Osteocyte (in vitro differentiated cells): Measurements from ENCODE around the gene NNT. TPM values are rescaled to one million over a fixed set of nuclear protein-coding genes. Genes with fewer than 3 reads are reported as not detected.
"Not testable (repeated sequence)": the region's sequence is repeated elsewhere in the genome, so short reads cannot be mapped to it uniquely, and the experiment has no call there.

ENCODE experiments used
- DNase-seq: peaks from one replicate; pipeline ENCODE4 v3.0.0; 2021; ENCODE audit warnings: mixed read lengths; ENCODE audit not compliant: unreplicated experiment; ENCODE audit errors: extremely low spot score
- H3K27ac Mint-ChIP-seq: one replicate; pipeline ENCODE4 v1.8.0; 2021; ENCODE audit warnings: mild to moderate bottlenecking, mixed read lengths; ENCODE audit not compliant: unreplicated experiment
- H3K27me3 Mint-ChIP-seq: one replicate; pipeline ENCODE4 v1.8.0; 2021; ENCODE audit warnings: mixed read lengths; ENCODE audit not compliant: unreplicated experiment
- H3K36me3 Mint-ChIP-seq: one replicate; pipeline ENCODE4 v1.8.0; 2021; ENCODE audit warnings: mixed read lengths; ENCODE audit not compliant: unreplicated experiment
- H3K4me1 Mint-ChIP-seq: one replicate; pipeline ENCODE4 v1.8.0; 2021; ENCODE audit warnings: mixed read lengths; ENCODE audit not compliant: unreplicated experiment
- H3K4me3 Mint-ChIP-seq: one replicate; pipeline ENCODE4 v1.8.0; 2021; ENCODE audit warnings: mild to moderate bottlenecking, moderate library complexity, mixed read lengths; ENCODE audit not compliant: unreplicated experiment
- H3K9me3 Mint-ChIP-seq: one replicate; pipeline ENCODE4 v1.8.0; 2021; ENCODE audit warnings: mixed read lengths; ENCODE audit not compliant: unreplicated experiment
- total RNA-seq: library from RNA; stranded (reverse); gene quantifications from 2 replicates; pipeline ENCODE4 v1.2.1, GENCODE V29; 2021
- TF ChIP-seq, protein P1 (sequence below): fragments of 200-600 bp; sonication (generic); IDR thresholded peaks from 2 replicates; pipeline ENCODE4 v1.5.0; 2021; ENCODE audit warnings: antibody characterized with exemption, mild to moderate bottlenecking, moderate library complexity

The NNT gene
- total RNA-seq, 1 donor from 2014 or later, result 107 TPM

DNA sequence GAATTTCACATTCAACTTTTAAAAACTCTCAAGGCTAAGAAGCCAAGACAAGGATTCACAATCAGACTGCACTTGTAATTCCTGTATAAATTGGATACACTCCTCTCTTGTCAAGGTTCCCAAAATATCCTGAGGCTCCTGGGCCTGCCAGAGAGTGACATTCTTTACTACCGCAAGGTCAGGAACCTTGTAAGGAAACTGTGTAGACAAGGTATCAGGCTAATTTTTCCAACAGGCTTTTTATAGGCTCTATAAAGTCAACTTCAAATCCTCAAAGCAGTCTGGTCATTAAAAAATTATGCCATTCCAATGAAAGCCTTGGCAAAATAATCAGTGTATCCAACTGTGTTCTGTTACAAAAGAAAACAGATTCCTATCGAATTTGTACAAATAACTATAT lies 30.6 kb upstream of the NNT start:
- DNase-seq, result no peak

DNA sequence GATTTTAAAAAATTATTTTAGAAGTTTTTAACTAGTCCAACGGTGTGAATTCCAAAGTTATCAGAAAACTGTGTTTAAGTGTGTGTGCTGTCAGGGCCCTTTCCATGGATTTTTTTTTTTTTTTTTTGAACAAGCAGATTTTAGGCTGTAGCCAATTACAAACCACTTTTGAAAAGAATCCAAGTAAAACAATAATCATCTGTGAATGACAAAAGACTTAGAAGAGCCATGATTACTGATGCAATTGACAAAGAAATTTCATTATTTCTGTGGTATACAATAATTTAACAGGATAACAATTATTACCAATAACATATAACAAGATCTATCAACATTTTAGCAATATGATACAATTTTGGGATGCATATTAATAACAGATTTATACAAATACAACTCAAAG lies 29.9 kb upstream of the NNT start:
- Mint-ChIP-seq H3K36me3 (peaks cover 11% of the 10 kb centered on the region), H3K27me3 (no peaks in the 10 kb centered on the region), H3K9me3 (no peaks in the 10 kb centered on the region), H3K27ac (peak overlapping the region; percentile 48), H3K4me3 (no peak overlapping the region), H3K4me1 (peaks cover 17% of the 10 kb centered on the region)
- no peak for DNase-seq
- TF ChIP-seq, protein P1, sequence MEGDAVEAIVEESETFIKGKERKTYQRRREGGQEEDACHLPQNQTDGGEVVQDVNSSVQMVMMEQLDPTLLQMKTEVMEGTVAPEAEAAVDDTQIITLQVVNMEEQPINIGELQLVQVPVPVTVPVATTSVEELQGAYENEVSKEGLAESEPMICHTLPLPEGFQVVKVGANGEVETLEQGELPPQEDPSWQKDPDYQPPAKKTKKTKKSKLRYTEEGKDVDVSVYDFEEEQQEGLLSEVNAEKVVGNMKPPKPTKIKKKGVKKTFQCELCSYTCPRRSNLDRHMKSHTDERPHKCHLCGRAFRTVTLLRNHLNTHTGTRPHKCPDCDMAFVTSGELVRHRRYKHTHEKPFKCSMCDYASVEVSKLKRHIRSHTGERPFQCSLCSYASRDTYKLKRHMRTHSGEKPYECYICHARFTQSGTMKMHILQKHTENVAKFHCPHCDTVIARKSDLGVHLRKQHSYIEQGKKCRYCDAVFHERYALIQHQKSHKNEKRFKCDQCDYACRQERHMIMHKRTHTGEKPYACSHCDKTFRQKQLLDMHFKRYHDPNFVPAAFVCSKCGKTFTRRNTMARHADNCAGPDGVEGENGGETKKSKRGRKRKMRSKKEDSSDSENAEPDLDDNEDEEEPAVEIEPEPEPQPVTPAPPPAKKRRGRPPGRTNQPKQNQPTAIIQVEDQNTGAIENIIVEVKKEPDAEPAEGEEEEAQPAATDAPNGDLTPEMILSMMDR, result no peak

More for the DNA sequence above, 30.6 kb upstream of the NNT start:
- no peak overlapping the region for H3K4me3 Mint-ChIP-seq
- H3K27me3 Mint-ChIP-seq, result no peaks in the 10 kb centered on the region
- peaks cover 11% of the 10 kb centered on the region for H3K36me3 Mint-ChIP-seq
- peak overlapping the region; percentile 33 for H3K27ac Mint-ChIP-seq
- TF ChIP-seq, protein P1, result no peak
- peaks cover 17% of the 10 kb centered on the region for H3K4me1 Mint-ChIP-seq
- no peaks in the 10 kb centered on the region for H3K9me3 Mint-ChIP-seq

DNA sequence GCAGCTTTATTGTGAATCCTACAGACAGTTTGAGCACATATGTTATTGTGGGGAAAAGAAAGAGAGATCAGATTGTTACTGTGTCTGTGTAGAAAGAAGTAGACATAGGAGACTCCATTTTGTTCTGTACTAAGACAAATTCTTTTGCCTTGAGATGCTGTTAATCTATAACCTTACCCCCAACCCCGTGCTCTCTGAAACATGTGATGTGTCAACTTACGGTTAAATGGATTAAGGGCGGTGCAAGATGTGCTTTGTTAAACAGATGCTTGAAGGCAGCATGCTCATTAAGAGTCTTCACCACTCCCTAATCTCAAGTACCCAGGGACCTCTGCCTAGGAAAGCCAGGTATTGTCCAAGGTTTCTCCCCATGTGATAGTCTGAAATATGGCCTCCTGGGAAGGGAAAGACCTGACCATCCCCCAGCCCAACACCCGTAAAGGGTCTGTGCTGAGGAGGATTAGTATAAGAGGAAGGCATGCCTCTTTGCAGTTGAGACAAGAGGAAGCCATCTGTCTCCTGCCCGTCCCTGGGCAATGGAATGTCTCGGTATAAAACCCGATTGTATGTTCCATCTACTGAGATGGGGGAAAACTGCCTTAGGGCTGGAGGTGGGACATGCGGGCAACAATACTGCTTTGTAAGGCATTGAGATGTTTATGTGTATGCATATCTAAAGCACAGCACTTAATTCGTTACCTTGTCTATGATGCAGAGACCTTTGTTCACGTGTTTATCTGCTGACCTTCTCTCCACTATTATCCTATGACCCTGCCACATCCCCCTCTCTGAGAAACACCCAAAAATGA lies 22.4 kb upstream of the NNT start:
- H3K36me3 Mint-ChIP-seq, H3K27ac Mint-ChIP-seq, H3K4me1 Mint-ChIP-seq, DNase-seq, H3K27me3 Mint-ChIP-seq, H3K4me3 Mint-ChIP-seq, H3K9me3 Mint-ChIP-seq: not testable (repeated sequence)

DNA sequence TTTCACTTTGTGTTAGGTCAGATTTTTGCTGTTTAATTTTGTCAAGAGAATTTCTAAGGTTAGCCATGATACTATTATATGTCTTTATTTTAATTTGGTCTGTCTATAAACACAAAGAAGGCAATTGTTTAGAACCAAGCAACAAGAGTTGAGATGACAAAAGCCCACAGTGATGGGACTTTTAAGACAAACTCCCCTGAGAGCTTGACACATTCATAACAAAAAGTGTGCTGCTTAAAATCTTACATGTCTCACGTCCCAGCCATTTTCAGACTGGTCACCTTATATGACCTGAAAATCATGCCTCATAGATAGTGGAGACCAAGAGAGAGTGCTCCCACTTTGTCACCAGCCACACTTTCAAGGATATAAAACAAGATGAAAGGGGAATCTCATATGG lies 21.6 kb upstream of the NNT start:
- TF ChIP-seq, protein P1, result no peak
- Mint-ChIP-seq H3K36me3 (peaks cover 6% of the 10 kb centered on the region), H3K4me1 (no peaks in the 10 kb centered on the region), H3K27ac (no peak overlapping the region), H3K4me3 (no peak overlapping the region), H3K9me3 (no peaks in the 10 kb centered on the region), H3K27me3 (no peaks in the 10 kb centered on the region)
- DNase-seq, result no peak

DNA sequence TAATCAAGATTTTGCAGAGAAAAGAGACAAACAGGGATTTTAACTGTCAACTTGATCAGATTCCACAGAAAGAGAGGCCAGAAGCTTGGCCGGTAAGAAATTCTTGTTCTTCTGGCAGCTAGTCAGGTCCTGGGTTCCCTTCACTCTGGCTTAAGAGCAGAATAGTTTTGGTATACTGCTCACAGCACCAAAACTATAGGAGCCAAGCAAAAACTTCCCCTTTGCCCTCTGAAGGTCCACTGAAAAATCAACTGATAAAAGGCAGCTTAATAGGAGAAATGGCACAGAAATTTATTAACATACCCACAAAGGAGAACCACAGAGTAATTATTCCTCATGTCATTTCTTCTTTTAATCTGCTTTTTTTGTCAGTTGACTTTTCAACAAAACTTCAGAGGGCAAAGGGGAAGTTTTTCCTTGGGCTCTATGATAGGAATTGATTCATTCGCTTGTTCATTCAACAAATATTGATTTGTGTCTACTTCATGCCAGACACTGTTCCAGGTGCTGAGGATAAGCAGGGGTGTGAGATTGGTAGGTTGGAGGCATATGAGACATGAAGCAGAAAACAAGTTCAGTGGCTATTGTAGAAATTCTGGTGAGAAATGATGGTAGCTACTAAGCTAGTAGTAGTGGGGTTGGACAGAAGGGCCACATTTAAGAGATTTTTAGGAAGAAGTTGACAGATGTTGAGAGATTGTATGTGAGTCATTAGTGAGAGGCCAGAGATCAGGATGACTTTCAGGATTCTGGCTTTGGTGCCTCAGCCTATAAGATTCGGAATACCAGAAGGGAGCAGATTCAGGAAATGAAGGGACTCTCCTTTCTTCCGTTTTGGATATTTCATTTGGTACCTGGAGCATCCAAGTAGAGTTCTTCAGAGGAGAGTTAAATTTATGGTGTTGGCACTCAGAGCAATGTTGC lies 20.6 kb upstream of the NNT start:
- H3K27me3 Mint-ChIP-seq, result no peaks in the 10 kb centered on the region
- H3K4me3 Mint-ChIP-seq, result no peak overlapping the region
- no peaks in the 10 kb centered on the region for H3K9me3 Mint-ChIP-seq
- no peaks in the 10 kb centered on the region for H3K4me1 Mint-ChIP-seq
- no peak for DNase-seq
- TF ChIP-seq, protein P1, result no peak
- H3K27ac Mint-ChIP-seq, result no peak overlapping the region
- peaks cover 6% of the 10 kb centered on the region for H3K36me3 Mint-ChIP-seq
